ENCODE measurements around the gene DNAH17.

The DNAH17 gene

DNA sequence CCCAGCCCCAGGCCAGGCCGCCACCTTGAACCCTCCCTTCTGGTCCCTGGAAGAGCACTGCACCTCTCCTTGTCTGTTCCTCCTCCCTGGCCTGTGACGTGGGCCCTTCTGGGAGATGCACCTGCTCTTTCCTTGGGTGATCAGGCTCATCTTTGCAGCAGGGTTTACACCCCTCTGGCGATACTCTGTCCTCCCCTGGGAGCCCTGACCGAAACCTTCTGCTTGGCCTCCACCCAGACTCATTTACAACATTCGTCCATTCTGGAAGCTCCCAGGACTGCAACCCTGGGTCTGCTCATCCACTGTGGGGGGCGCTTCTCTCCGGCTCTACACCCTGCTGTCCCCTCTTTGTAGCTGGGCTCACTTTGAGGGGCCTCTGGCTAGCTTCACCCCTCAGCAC lies 125.4 kb downstream of the DNAH17 start:
- H3K36me3 ChIP-seq (ENCODE audit: insufficient read depth, low read length), result no peaks in the 10 kb centered on the region
- H2AFZ ChIP-seq (ENCODE audit: low read depth, low read length), result no peak overlapping the region
- no peaks in the 10 kb centered on the region for H3K27me3 ChIP-seq (ENCODE audit: insufficient read depth, low read length)
- H3K4me3 ChIP-seq (ENCODE audit: low read length), result no peak overlapping the region
- no peaks in the 10 kb centered on the region for H3K4me1 ChIP-seq (ENCODE audit: insufficient read depth, low read length)
- no peaks in the 10 kb centered on the region for H3K9me3 ChIP-seq (ENCODE audit: low read length)

- no peak overlapping the region for H3K4me3 ChIP-seq (ENCODE audit: low read length)
- no peaks in the 10 kb centered on the region for H3K27me3 ChIP-seq (ENCODE audit: insufficient read depth, low read length)
- no peak overlapping the region for H2AFZ ChIP-seq (ENCODE audit: low read depth, low read length)
- no peaks in the 10 kb centered on the region for H3K9me3 ChIP-seq (ENCODE audit: low read length)
- no peaks in the 10 kb centered on the region for H3K36me3 ChIP-seq (ENCODE audit: insufficient read depth, low read length)
- no peaks in the 10 kb centered on the region for H3K4me1 ChIP-seq (ENCODE audit: insufficient read depth, low read length)
These were observed 126.4 kb downstream of the DNAH17 start for GRCh38 chr17:78450696-78451345.

DNA sequence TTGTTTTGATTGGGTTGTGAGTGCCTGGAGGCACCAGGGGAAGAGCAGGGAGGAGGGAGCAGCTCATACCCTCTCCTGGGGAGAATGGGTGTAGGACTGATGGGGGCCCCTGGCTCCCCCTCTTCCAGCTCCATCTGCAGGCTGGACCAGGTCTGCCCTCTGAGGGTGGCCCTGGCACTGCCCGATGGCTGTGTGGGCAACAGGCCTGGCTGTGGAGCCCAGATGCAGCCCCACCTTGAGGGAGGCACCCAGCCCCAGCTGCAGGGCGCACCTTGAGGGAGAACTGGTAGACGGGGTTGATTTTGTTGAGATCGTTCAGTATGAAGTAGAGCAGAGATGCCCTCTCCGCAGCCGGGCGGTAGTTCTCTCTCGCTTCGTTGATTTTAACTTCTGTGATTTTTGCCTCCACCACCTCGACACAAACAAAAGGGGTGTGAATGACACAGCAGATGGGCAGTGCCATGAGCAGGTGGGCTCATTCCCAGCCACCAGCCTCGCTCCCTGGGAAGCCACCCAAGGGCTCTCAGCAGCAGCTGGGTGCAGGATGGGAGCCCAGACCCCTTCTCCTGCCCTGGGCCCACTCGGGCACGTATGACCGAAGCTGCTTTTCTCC lies 127.1 kb downstream of the DNAH17 start:
- no peak overlapping the region for H3K4me3 ChIP-seq (ENCODE audit: low read length)
- H3K9me3 ChIP-seq (ENCODE audit: low read length), result no peaks in the 10 kb centered on the region
- no peaks in the 10 kb centered on the region for H3K36me3 ChIP-seq (ENCODE audit: insufficient read depth, low read length)
- no peaks in the 10 kb centered on the region for H3K4me1 ChIP-seq (ENCODE audit: insufficient read depth, low read length)
- H3K27me3 ChIP-seq (ENCODE audit: insufficient read depth, low read length), result no peaks in the 10 kb centered on the region
- no peak overlapping the region for H2AFZ ChIP-seq (ENCODE audit: low read depth, low read length)

GRCh38 chr17:78448356-78448993 lies 128.7 kb downstream of the DNAH17 start:
- no peak overlapping the region for H3K4me3 ChIP-seq (ENCODE audit: low read length)

DNA sequence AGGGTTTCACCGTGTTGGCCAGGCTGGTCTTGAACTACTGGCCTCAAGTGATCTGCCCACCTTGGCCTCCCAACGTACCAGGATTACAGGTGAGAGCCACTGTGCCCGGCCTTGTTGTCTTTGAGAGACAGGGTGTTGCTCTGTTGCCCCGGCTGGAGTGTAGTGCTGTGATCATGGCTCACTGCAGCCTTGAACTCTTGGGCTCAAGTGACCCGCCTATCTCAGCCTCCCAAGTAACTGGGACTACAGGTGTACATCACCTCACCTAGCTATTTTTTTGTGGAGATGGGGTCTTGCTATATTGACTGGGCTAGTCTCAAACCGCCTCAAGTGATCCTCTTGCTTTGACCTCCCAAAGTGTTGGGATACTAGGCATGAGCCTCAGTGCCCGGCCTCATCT lies 130.4 kb downstream of the DNAH17 start:
- Histone ChIP-seq H3K4me3 (ENCODE audit: low read length) (no peak overlapping the region), H3K9me3 (ENCODE audit: low read length) (no peaks in the 10 kb centered on the region), H3K36me3 (ENCODE audit: insufficient read depth, low read length) (no peaks in the 10 kb centered on the region), H3K4me1 (ENCODE audit: insufficient read depth, low read length) (peaks cover 6% of the 10 kb centered on the region), H3K27me3 (ENCODE audit: insufficient read depth, low read length) (peaks cover 4% of the 10 kb centered on the region), H2AFZ (ENCODE audit: low read depth, low read length) (no peak overlapping the region)

More at GRCh38 chr17:78448356-78448993, 128.7 kb downstream of the DNAH17 start:
- Histone ChIP-seq H2AFZ (ENCODE audit: low read depth, low read length) (no peak overlapping the region), H3K27me3 (ENCODE audit: insufficient read depth, low read length) (no peaks in the 10 kb centered on the region), H3K9me3 (ENCODE audit: low read length) (no peaks in the 10 kb centered on the region), H3K36me3 (ENCODE audit: insufficient read depth, low read length) (no peaks in the 10 kb centered on the region), H3K4me1 (ENCODE audit: insufficient read depth, low read length) (no peaks in the 10 kb centered on the region)

DNA sequence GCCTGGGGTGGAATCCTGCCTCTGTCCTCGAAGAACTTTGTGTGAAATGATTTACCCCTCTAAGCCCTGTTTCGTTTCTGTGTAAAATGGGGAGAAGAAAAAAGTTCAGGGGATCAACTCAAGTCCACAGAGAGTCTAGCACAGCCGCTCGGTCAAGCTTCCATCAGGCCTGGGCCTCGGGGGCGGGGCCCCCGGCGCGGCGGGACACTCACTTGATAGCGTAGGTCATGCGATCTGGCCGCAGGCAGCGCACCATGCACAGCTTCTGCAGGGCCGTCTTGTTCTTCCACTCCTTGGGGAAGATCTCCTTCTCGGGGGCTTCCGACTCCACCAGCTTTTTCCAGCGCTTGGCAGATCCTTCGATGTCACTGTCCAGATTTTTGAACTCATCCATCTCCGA lies 132.8 kb downstream of the DNAH17 start:
- Histone ChIP-seq H3K4me1 (ENCODE audit: insufficient read depth, low read length) (peaks cover 6% of the 10 kb centered on the region), H3K9me3 (ENCODE audit: low read length) (no peaks in the 10 kb centered on the region)

DNA sequence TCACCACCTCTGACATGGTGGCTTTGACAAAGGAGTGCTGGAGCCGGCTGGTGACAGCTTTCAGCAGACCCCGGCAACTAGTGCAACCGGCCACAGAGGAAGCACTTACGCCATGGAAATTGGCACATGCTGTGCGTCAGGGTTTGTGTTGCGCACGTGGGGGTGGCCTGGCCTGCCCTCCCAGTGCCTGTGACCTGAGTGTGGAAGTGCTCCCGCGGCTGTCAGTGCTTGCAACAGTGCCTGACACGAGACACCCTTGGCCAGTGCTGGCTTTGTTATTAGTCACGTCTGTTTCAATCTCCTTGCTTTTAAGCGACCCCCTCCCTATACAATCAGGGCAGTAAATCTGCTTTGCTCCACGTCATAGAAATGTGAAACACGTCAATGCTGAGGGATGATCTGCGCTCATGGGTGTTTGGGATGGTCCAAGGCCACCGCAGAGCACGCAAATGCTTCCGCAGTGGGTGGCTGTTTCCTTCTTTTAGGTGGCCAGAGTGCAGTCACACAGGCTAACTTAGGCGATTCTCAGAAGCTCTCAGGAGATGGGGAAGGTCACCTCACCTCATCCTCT lies 134.5 kb downstream of the DNAH17 start:
- H3K4me3 ChIP-seq (ENCODE audit: low read length), result no peak overlapping the region
- peaks cover 4% of the 10 kb centered on the region for H3K27me3 ChIP-seq (ENCODE audit: insufficient read depth, low read length)
- peaks cover 6% of the 10 kb centered on the region for H3K4me1 ChIP-seq (ENCODE audit: insufficient read depth, low read length)
- H3K36me3 ChIP-seq (ENCODE audit: insufficient read depth, low read length), result no peaks in the 10 kb centered on the region
- no peaks in the 10 kb centered on the region for H3K9me3 ChIP-seq (ENCODE audit: low read length)
- no peak overlapping the region for H2AFZ ChIP-seq (ENCODE audit: low read depth, low read length)

More for the DNA sequence above, 132.8 kb downstream of the DNAH17 start:
- H3K36me3 ChIP-seq (ENCODE audit: insufficient read depth, low read length), result no peaks in the 10 kb centered on the region
- H3K27me3 ChIP-seq (ENCODE audit: insufficient read depth, low read length), result peaks cover 4% of the 10 kb centered on the region
- no peak overlapping the region for H3K4me3 ChIP-seq (ENCODE audit: low read length)
- H2AFZ ChIP-seq (ENCODE audit: low read depth, low read length), result no peak overlapping the region

DNA sequence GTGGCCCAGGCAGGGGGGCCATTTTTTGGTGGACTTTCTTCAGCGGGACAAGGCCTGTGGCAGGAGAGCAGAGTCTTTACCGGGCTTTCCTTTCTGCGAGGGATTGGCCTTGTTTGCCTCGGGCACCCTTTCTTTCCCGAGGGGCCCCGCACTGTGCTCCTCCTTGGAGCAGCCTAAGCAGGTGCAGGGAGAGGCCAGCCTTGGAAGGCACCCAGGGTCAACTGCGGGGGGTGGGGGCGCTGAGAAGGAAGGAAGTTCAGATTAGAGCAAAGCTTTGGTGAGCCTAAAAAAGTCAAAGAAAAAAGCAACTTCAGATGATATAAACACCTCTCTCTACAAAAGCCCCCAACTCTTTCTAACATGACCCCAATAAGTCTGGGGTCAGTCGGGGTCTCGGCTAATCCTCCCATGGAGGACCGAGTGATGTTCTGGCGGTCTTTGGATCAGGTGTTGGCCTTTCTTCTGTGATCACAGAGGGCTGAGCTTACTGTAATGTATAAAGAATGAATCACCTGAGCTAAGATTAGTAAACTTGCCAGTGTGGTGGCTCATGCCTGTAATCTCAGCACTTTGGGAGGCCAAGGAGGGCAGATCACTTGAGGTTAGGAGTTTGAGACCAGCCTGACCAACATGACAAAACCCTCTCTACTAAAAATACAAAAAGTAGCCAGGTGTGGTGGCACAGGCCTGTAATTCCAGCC lies 135.8 kb downstream of the DNAH17 start:
- Histone ChIP-seq H3K9me3 (ENCODE audit: low read length) (no peaks in the 10 kb centered on the region), H2AFZ (ENCODE audit: low read depth, low read length) (no peak overlapping the region), H3K36me3 (ENCODE audit: insufficient read depth, low read length) (no peaks in the 10 kb centered on the region), H3K4me1 (ENCODE audit: insufficient read depth, low read length) (peaks cover 6% of the 10 kb centered on the region), H3K27me3 (ENCODE audit: insufficient read depth, low read length) (peaks cover 4% of the 10 kb centered on the region), H3K4me3 (ENCODE audit: low read length) (no peak overlapping the region)

- H3K9me3 ChIP-seq (ENCODE audit: low read length), result no peaks in the 10 kb centered on the region
- H3K36me3 ChIP-seq (ENCODE audit: insufficient read depth, low read length), result no peaks in the 10 kb centered on the region
- peaks cover 6% of the 10 kb centered on the region for H3K4me1 ChIP-seq (ENCODE audit: insufficient read depth, low read length)
- H3K4me3 ChIP-seq (ENCODE audit: low read length), result no peak overlapping the region
- H2AFZ ChIP-seq (ENCODE audit: low read depth, low read length), result no peak overlapping the region
- H3K27me3 ChIP-seq (ENCODE audit: insufficient read depth, low read length), result peaks cover 4% of the 10 kb centered on the region
These were observed 138.4 kb downstream of the DNAH17 start for GRCh38 chr17:78438694-78439325.

GRCh38 chr17:78438271-78438691 lies 138.9 kb downstream of the DNAH17 start:
- H3K4me3 ChIP-seq (ENCODE audit: low read length), result no peak overlapping the region

DNA sequence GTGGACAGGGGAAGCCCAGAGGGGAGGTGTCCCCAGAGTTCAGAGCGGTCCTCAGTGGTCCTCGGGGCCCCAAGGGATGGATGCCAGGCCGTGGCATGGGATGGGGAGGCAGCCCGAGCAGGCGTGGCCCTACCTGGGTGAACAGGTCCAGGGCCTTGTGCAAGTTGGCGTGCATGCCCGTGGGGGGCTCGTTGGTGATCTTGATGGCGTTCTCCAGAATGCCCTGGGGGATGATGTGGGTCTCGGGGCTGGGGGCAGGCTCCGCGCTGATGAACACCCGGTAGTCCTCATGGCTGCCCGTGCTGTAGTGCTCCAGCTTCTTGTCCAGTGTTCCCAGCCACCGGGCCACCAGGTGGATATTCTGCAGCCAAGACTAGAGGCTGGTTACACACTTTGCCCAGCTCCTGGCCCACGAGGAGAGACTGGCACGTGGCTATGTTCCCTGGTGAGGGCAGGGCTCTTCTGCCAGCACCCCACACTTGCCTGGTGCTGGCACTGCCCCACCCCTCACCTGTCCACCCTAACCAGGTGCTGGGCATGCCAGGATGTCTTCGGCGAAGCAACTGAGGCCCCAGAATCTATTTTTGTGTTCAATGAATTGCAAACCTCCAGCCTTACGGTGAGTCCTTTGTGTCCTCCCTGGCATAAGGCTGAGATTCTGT lies 139.6 kb downstream of the DNAH17 start:
- Histone ChIP-seq H2AFZ (ENCODE audit: low read depth, low read length) (no peak overlapping the region), H3K36me3 (ENCODE audit: insufficient read depth, low read length) (no peaks in the 10 kb centered on the region), H3K4me3 (ENCODE audit: low read length) (no peak overlapping the region), H3K4me1 (ENCODE audit: insufficient read depth, low read length) (peaks cover 3% of the 10 kb centered on the region), H3K9me3 (ENCODE audit: low read length) (no peaks in the 10 kb centered on the region), H3K27me3 (ENCODE audit: insufficient read depth, low read length) (peaks cover 4% of the 10 kb centered on the region)

More at GRCh38 chr17:78438271-78438691, 138.9 kb downstream of the DNAH17 start:
- Histone ChIP-seq H3K9me3 (ENCODE audit: low read length) (no peaks in the 10 kb centered on the region), H3K4me1 (ENCODE audit: insufficient read depth, low read length) (peaks cover 6% of the 10 kb centered on the region), H3K36me3 (ENCODE audit: insufficient read depth, low read length) (no peaks in the 10 kb centered on the region), H2AFZ (ENCODE audit: low read depth, low read length) (no peak overlapping the region), H3K27me3 (ENCODE audit: insufficient read depth, low read length) (peaks cover 4% of the 10 kb centered on the region)

- H3K4me1 ChIP-seq (ENCODE audit: insufficient read depth, low read length), result peaks cover 5% of the 10 kb centered on the region
- H3K4me3 ChIP-seq (ENCODE audit: low read length), result no peak overlapping the region
- H3K9me3 ChIP-seq (ENCODE audit: low read length), result no peaks in the 10 kb centered on the region
- no peak overlapping the region for H2AFZ ChIP-seq (ENCODE audit: low read depth, low read length)
- no peaks in the 10 kb centered on the region for H3K27me3 ChIP-seq (ENCODE audit: insufficient read depth, low read length)
- no peaks in the 10 kb centered on the region for H3K36me3 ChIP-seq (ENCODE audit: insufficient read depth, low read length)
These were observed 141.7 kb downstream of the DNAH17 start for GRCh38 chr17:78435330-78436005.
